Kidney (tissue), 14 donors: Measurements from ENCODE around the gene PLK4. TPM values are rescaled to one million over a fixed set of nuclear protein-coding genes. Genes with fewer than 3 reads are reported as not detected.
A peak's percentile ranks its signal among the peaks of the same experiment; 100 is the strongest.
"Not testable (repeated sequence)": the region's sequence is repeated elsewhere in the genome, so short reads cannot be mapped to it uniquely, and the experiment has no call there.

ENCODE experiments used
- DNase-seq, 5 donors: peaks; one replicate each; pipeline ENCODE4 v3.0.0-alpha.2; 2013 to 2020
- FAIRE-seq: peaks from 2 replicates; lab custom pipeline; 2012; peaks lifted over from hg19 to GRCh38; lab: Jason Lieb, UNC
- H3K27ac ChIP-seq, 2 donors: one replicate each; pipeline ENCODE4 v1.7.0; 2013; ENCODE audit warnings: low read depth in 2 of 2, low read length in 2 of 2, inconsistent platforms in 1 of 2
- H3K27me3 ChIP-seq: one replicate; pipeline ENCODE4 v1.7.1; 2013; ENCODE audit warnings: low read length, inconsistent platforms; ENCODE audit not compliant: control insufficient read depth, insufficient read depth
- H3K36me3 ChIP-seq, 3 donors: one replicate each; pipeline versions ENCODE4 v1.7.0 to v1.7.1; 2013; ENCODE audit warnings: low read length in 3 of 3, control low read depth in 1 of 3, inconsistent platforms in 1 of 3; ENCODE audit not compliant: insufficient read depth in 3 of 3, control insufficient read depth in 2 of 3
- H3K4me1 ChIP-seq, 3 donors: one replicate each; pipeline versions ENCODE4 v1.7.0 to v1.7.1; 2013; ENCODE audit warnings: low read length in 3 of 3, inconsistent platforms in 1 of 3, low read depth in 1 of 3; ENCODE audit not compliant: control insufficient read depth in 2 of 3, insufficient read depth in 2 of 3
- H3K4me3 ChIP-seq, 3 donors: one replicate each; pipeline versions ENCODE4 v1.7.0 to v1.8.1; 2013; ENCODE audit warnings: low read length in 3 of 3, control low read depth in 1 of 3, inconsistent platforms in 1 of 3
- H3K9ac ChIP-seq, 3 donors: one replicate each; pipeline versions ENCODE4 v1.7.0 to v1.7.1; 2013; ENCODE audit warnings: low read length in 3 of 3, control low read depth in 1 of 3, inconsistent platforms in 1 of 3
- H3K9me3 ChIP-seq, 3 donors: one replicate each; pipeline versions ENCODE4 v1.7.0 to v1.7.1; 2013; ENCODE audit warnings: low read length in 3 of 3, control low read depth in 1 of 3, inconsistent platforms in 1 of 3; ENCODE audit not compliant: control insufficient read depth in 2 of 3, insufficient read depth in 1 of 3
- intact Hi-C: fragments of 100-400 bp; cut with DNase I; formaldehyde crosslinking; loops from one replicate; pipeline ENCODE4 v1.11.1; 2022
- polyA plus RNA-seq: library from polyadenylated mRNA; stranded (reverse); fragments of 350-450 nt; fragmentation: Illumina TruSeq; extraction: RNeasy Lipid Tissue Mini Kit (QIAGEN cat#74804); gene quantifications from one replicate; pipeline ENCODE4 v1.2.3, GENCODE V29; 2014; ENCODE audit warnings: low read depth, low replicate concordance; ENCODE audit not compliant: insufficient read depth
- total RNA-seq: library from RNA; stranded (reverse); fragmentation: NEBNext Ultra II Directional; extraction: Animal tissue kit (Norgen Biotek cat#: 25700); gene quantifications from one replicate; pipeline ENCODE4 v1.2.1, GENCODE V29; 2021
- TF ChIP-seq, protein P1 (sequence below): IDR thresholded peaks from 3 replicates; pipeline ENCODE4 v1.5.1; 2012; ENCODE audit warnings: mild to moderate bottlenecking, moderate library complexity, borderline replicate concordance; ENCODE audit not compliant: insufficient read depth; ENCODE audit errors: extremely low read depth
- donor health status: control.
- donor health status: control.
- donor health status: control.
- donor health status: control.
- donor health status: control.
- donor health status: DM: yes; HTN: yes; CAD: no.
- donor health status: Normal renal cell carcinoma (clear cell type).

PLK4 gene
- total and polyA plus RNA-seq, 2 donors from 2014 or later: 0.56 to 2.0 TPM

- no peaks in the 10 kb centered on the region for H3K9me3 ChIP-seq
- no peak overlapping the region for H3K9ac ChIP-seq
- TF ChIP-seq, protein P1, sequence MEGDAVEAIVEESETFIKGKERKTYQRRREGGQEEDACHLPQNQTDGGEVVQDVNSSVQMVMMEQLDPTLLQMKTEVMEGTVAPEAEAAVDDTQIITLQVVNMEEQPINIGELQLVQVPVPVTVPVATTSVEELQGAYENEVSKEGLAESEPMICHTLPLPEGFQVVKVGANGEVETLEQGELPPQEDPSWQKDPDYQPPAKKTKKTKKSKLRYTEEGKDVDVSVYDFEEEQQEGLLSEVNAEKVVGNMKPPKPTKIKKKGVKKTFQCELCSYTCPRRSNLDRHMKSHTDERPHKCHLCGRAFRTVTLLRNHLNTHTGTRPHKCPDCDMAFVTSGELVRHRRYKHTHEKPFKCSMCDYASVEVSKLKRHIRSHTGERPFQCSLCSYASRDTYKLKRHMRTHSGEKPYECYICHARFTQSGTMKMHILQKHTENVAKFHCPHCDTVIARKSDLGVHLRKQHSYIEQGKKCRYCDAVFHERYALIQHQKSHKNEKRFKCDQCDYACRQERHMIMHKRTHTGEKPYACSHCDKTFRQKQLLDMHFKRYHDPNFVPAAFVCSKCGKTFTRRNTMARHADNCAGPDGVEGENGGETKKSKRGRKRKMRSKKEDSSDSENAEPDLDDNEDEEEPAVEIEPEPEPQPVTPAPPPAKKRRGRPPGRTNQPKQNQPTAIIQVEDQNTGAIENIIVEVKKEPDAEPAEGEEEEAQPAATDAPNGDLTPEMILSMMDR: no peak
- intact Hi-C loops: no loop called here
- no peak for FAIRE-seq
- no peaks in the 10 kb centered on the region for H3K27me3 ChIP-seq
- H3K4me3 ChIP-seq: no peak overlapping the region
- no peaks in the 10 kb centered on the region for H3K36me3 ChIP-seq
- no peaks in the 10 kb centered on the region for H3K4me1 ChIP-seq
- DNase-seq: peak in 1 of 5 donors; percentile 13
- no peak overlapping the region for H3K27ac ChIP-seq
These were observed 7.9 kb downstream of the PLK4 start for GRCh38 chr4:127888559-127888958.

- no peaks in the 10 kb centered on the region for H3K27me3 ChIP-seq
- DNase-seq: no peak
- H3K36me3 ChIP-seq: no peaks in the 10 kb centered on the region
- no peaks in the 10 kb centered on the region for H3K4me1 ChIP-seq
- intact Hi-C loops: no loop called here
- H3K9me3 ChIP-seq: no peaks in the 10 kb centered on the region
- H3K27ac ChIP-seq: no peak overlapping the region
- no peak for FAIRE-seq
- no peak overlapping the region for H3K4me3 ChIP-seq
- H3K9ac ChIP-seq: no peak overlapping the region
- TF ChIP-seq, protein P1: no peak
These were observed 9.2 kb downstream of the PLK4 start for GRCh38 chr4:127889903-127890302.

DNA sequence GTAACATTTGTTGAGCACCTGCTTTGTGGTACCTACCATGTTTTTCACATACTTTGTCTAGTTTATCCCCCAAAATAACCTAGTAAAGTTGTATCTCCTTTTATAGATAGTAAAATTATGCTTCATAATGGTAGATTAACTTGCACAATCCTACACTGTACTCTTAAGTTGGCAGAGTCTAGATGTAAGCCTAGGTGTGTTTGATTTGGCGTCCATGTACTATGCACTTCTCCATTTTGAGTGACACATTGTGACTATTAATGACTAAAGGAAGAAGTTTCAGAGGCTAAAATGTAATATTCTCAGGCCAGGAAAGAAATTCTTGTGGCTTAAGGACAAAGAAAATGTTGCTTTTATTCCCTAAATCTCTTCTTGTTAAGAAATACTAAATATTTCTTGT is 15.4 kb downstream of the PLK4 start:
- FAIRE-seq (no peak), DNase-seq (no peak)
- Histone ChIP-seq H3K4me3 (no peak overlapping the region), H3K36me3 (peaks cover 0 to 2% (median 0%) of the 10 kb centered on the region in 3 donors), H3K27me3 (no peaks in the 10 kb centered on the region), H3K9ac (no peak overlapping the region), H3K9me3 (no peaks in the 10 kb centered on the region), H3K4me1 (no peaks in the 10 kb centered on the region), H3K27ac (no peak overlapping the region)
- intact Hi-C loops: no loop called here
- TF ChIP-seq, protein P1: no peak

- no peak overlapping the region for H3K4me3 ChIP-seq
- no peaks in the 10 kb centered on the region for H3K9me3 ChIP-seq
- no peaks in the 10 kb centered on the region for H3K27me3 ChIP-seq
- TF ChIP-seq, protein P1: no peak
- H3K4me1 ChIP-seq: no peaks in the 10 kb centered on the region
- no peak overlapping the region for H3K27ac ChIP-seq
- H3K36me3 ChIP-seq: peaks cover 0 to 2% (median 0%) of the 10 kb centered on the region in 3 donors
- DNase-seq (no peak), FAIRE-seq (no peak)
- no peak overlapping the region for H3K9ac ChIP-seq
- intact Hi-C loops: no loop called here
These were observed 15.8 kb downstream of the PLK4 start for GRCh38 chr4:127896528-127896927.

DNA sequence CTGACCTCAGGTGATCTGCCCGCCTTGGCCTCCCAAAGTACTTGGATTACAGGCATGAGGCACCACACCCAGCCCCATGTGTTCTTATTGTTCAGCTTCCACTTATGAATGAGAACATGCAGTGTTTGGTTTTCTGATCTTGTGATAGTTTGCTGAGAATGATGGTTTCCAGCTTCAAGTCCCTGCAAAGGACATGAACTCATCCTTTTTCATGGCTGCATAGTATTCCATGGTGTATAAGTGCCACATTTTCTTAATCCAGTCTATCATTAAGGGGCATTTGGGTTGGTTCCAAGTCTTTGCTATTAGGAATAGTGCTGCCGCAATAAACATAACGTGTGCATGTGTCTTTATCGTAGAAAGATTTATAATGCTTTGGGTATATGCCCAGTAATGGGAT is 19.0 kb downstream of the PLK4 start:
- H3K4me3 ChIP-seq, H3K36me3 ChIP-seq, FAIRE-seq, H3K9me3 ChIP-seq, DNase-seq, H3K27me3 ChIP-seq, H3K27ac ChIP-seq, H3K4me1 ChIP-seq, H3K9ac ChIP-seq, intact Hi-C loops: not testable (repeated sequence)
